Sigmoid colon (tissue), 7 donors: ENCODE results near the gene GGTLC2. TPM values are rescaled to one million over a fixed set of nuclear protein-coding genes. Genes with fewer than 3 reads are reported as not detected.

Experiments used
- DNase-seq: peaks from one replicate; pipeline ENCODE4 v3.0.0-alpha.2; 2019
- H3K27ac ChIP-seq, 4 donors: fragments of 200-600 bp; sonication (generic); one replicate each; pipeline ENCODE4 v1.5.1; 2016 to 2019; ENCODE audit warnings: mild to moderate bottlenecking in 1 of 4
- H3K27me3 ChIP-seq, 3 donors: fragments of 200-600 bp; sonication (generic); one replicate each; pipeline ENCODE4 v1.5.1; 2019; ENCODE audit warnings: mild to moderate bottlenecking in 1 of 3
- H3K36me3 ChIP-seq, 4 donors: fragments of 200-600 bp; sonication (generic); one replicate each; pipeline ENCODE4 v1.5.1; 2016 to 2019
- H3K4me1 ChIP-seq, 4 donors: fragments of 200-600 bp; sonication (generic); one replicate each; pipeline ENCODE4 v1.5.1; 2017 to 2019
- H3K4me3 ChIP-seq, 4 donors: fragments of 200-600 bp; sonication (generic); one replicate each; pipeline ENCODE4 v1.5.1; 2017 to 2019; ENCODE audit warnings: mild to moderate bottlenecking in 2 of 4, moderate library complexity in 1 of 4
- H3K9me3 ChIP-seq, 4 donors: fragments of 200-600 bp in 3 of 4; sonication (generic) in 3 of 4; one replicate each; pipeline versions ENCODE4 v1.5.1 to v1.6.1; 2013 to 2019
- EP300 ChIP-seq, 4 donors: sonication (generic); formaldehyde crosslinking; IDR thresholded peaks; one replicate each; pipeline ENCODE4 v1.6.1; 2017; ENCODE audit warnings: antibody characterized with exemption in 4 of 4
- POLR2A ChIP-seq, 2 donors: fragments of 450-650 bp; IDR thresholded peaks; one replicate each; pipeline ENCODE4 v1.6.1; 2016; ENCODE audit warnings: antibody characterized with exemption in 2 of 2, mild to moderate bottlenecking in 2 of 2, moderate library complexity in 2 of 2
- POLR2AphosphoS5 ChIP-seq, 4 donors: sonication (generic); formaldehyde crosslinking; IDR thresholded peaks; one replicate each; pipeline ENCODE4 v1.6.1; 2017; ENCODE audit warnings: antibody characterized with exemption in 4 of 4
- WGBS, 2 donors: extraction: QIAGEN DNeasy Blood & Tissue Kit; methylation state at CpG; one replicate each; pipeline ENCODE4 v1.1.7; 2013; 5-methylcytosine and 5-hydroxymethylcytosine counted together
- intact Hi-C: fragments of 100-400 bp; cut with DNase I; formaldehyde crosslinking; loops from one replicate; pipeline ENCODE4 v1.15.1; 2023
- polyA plus RNA-seq, 3 donors: library from polyadenylated mRNA; stranded (reverse); fragments of 200-250 nt; gene quantifications; one replicate each; pipeline ENCODE4 v1.2.3, GENCODE V29; 2013
- total RNA-seq, 4 donors: library from RNA; depleted of rRNA; stranded (reverse); fragments of >200 nt; gene quantifications; one replicate each; pipeline ENCODE4 v1.1.0, GENCODE V29; 2016
- TF ChIP-seq, protein P1 (sequence below), 4 experiments: fragments of 450-650 bp in 3 of 4; fragments of 200-600 bp in 1 of 4; IDR thresholded peaks; one replicate each; pipeline ENCODE4 v1.5.1; 2016 to 2019; ENCODE audit warnings: antibody characterized with exemption in 4 of 4, mild to moderate bottlenecking in 3 of 4, moderate library complexity in 2 of 4
- donor health status: healthy with polysubstance abuse.
- donor health status: Bipolar disorder and iron deficiency.
- donor health status: healthy.

Gene GGTLC2
- total and polyA plus RNA-seq, 7 donors: not detected

DNA sequence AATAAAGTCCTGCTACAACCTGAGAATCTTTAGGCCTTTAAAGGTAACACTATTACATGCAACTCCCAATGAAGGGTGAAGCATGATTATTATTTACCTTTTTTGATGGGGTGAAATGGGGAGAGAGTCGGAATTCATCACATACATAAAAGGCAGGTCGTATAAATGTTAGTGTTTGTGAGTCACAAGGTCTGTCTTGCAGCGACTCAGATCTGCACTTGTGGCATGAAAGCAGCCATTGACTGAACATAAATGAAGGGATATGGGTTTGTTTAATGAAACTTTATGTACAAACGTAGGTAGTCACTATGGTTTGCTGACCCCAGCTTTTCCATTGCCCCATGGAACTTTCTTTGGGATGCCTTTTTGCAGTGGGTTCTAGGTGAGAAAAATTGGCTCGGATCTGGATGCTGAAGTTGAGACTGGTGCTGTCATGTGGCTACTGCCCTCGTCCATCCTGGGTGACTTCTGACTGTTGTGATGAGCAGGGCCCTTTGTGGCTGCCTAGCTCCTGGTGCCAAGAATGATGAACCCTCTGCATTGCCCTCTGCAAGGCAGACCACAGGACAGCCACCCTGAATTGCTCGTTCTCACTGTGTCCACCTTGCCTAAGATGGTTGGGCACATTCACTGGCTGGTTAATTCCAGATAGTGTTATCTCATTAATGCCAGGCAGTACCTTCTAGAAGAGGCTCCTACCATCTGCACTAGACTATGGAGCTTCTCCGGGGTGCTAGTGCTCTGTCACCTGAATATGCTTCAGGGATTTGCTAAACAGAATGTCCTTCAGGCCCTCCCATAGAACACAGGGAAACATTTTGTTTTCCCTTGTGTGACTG, 11.3 kb downstream of the GGTLC2 start:
- Histone ChIP-seq H3K4me3 (no peak overlapping the region), H3K27me3 (no peaks in the 10 kb centered on the region), H3K36me3 (no peaks in the 10 kb centered on the region), H3K27ac (no peak overlapping the region), H3K4me1 (peaks cover 0 to 3% (median 0%) of the 10 kb centered on the region in 4 donors), H3K9me3 (no peaks in the 10 kb centered on the region)
- no peak for DNase-seq
- intact Hi-C loops: no loop called here
- TF ChIP-seq POLR2A (IDR thresholded peaks at IDR 0.05): no peak
- TF ChIP-seq, protein P1, sequence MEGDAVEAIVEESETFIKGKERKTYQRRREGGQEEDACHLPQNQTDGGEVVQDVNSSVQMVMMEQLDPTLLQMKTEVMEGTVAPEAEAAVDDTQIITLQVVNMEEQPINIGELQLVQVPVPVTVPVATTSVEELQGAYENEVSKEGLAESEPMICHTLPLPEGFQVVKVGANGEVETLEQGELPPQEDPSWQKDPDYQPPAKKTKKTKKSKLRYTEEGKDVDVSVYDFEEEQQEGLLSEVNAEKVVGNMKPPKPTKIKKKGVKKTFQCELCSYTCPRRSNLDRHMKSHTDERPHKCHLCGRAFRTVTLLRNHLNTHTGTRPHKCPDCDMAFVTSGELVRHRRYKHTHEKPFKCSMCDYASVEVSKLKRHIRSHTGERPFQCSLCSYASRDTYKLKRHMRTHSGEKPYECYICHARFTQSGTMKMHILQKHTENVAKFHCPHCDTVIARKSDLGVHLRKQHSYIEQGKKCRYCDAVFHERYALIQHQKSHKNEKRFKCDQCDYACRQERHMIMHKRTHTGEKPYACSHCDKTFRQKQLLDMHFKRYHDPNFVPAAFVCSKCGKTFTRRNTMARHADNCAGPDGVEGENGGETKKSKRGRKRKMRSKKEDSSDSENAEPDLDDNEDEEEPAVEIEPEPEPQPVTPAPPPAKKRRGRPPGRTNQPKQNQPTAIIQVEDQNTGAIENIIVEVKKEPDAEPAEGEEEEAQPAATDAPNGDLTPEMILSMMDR (IDR thresholded peaks at IDR 0.05): no peak
- TF ChIP-seq EP300 (IDR thresholded peaks at IDR 0.05): no peak
- TF ChIP-seq POLR2AphosphoS5 (IDR thresholded peaks at IDR 0.05): no peak
- 61 to 84% methylated on average over 8 of the region's 8 CpGs for WGBS, 2 donors

GRCh38 chr22:22657712-22658111, 13.3 kb downstream of the GGTLC2 start:
- intact Hi-C loops: no loop called here
- H3K9me3 ChIP-seq: no peaks in the 10 kb centered on the region
- WGBS, 2 donors: 54 to 82% methylated on average over 1 of the region's 1 CpG
- H3K36me3 ChIP-seq: no peaks in the 10 kb centered on the region
- H3K4me3 ChIP-seq: no peak overlapping the region
- no peaks in the 10 kb centered on the region for H3K27me3 ChIP-seq
- no peaks in the 10 kb centered on the region for H3K4me1 ChIP-seq
- DNase-seq: no peak
- no peak for TF ChIP-seq POLR2A (IDR thresholded peaks at IDR 0.05)
- TF ChIP-seq EP300 (IDR thresholded peaks at IDR 0.05): no peak
- TF ChIP-seq POLR2AphosphoS5 (IDR thresholded peaks at IDR 0.05): no peak
- TF ChIP-seq, protein P1 (IDR thresholded peaks at IDR 0.05): no peak
- H3K27ac ChIP-seq: no peak overlapping the region

GRCh38 chr22:22661275-22661674, 16.9 kb downstream of the GGTLC2 start:
- Histone ChIP-seq H3K27me3 (peaks cover 0 to 7% (median 0%) of the 10 kb centered on the region in 3 donors), H3K36me3 (no peaks in the 10 kb centered on the region), H3K4me3 (no peak overlapping the region), H3K9me3 (no peaks in the 10 kb centered on the region), H3K27ac (no peak overlapping the region), H3K4me1 (no peaks in the 10 kb centered on the region)
- intact Hi-C loops: no loop called here
- 84 to 85% methylated on average over 4 of the region's 4 CpGs for WGBS, 2 donors
- TF ChIP-seq, protein P1 (IDR thresholded peaks at IDR 0.05): no peak
- TF ChIP-seq EP300 (IDR thresholded peaks at IDR 0.05) (no peak), POLR2A (IDR thresholded peaks at IDR 0.05) (no peak), POLR2AphosphoS5 (IDR thresholded peaks at IDR 0.05) (no peak)
- DNase-seq: no peak

DNA sequence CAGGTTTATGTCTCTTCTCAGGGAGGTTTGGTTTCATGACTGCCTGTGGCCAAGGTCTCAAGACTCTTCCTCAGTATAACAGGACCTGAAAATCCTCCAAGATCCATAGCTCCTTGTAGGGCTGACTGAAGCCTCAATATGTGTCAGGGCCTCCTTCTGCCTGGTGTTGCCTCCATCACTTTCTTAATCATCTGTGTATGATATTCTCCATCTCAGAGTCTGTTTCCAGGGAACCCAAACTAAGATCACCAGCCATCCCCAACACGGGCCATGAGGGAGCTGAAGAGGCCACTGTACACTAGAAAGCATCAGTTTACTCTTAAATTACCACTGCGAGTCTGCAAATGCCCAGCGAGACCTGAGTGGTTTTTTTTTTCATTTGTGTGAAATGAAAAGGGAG, 17.7 kb downstream of the GGTLC2 start:
- Histone ChIP-seq H3K36me3 (no peaks in the 10 kb centered on the region), H3K27me3 (peaks cover 0 to 7% (median 0%) of the 10 kb centered on the region in 3 donors), H3K4me3 (no peak overlapping the region), H3K4me1 (no peaks in the 10 kb centered on the region), H3K9me3 (no peaks in the 10 kb centered on the region), H3K27ac (no peak overlapping the region)
- no peak for TF ChIP-seq EP300 (IDR thresholded peaks at IDR 0.05)
- no peak for TF ChIP-seq POLR2A (IDR thresholded peaks at IDR 0.05)
- no peak for TF ChIP-seq POLR2AphosphoS5 (IDR thresholded peaks at IDR 0.05)
- TF ChIP-seq, protein P1 (IDR thresholded peaks at IDR 0.05): no peak
- no peak for DNase-seq
- intact Hi-C loops: no loop called here
- WGBS, 2 donors: 82 to 88% methylated on average over 3 of the region's 3 CpGs
